ENCODE measurements around the gene TAS2R41.

- TF ChIP-seq POLR2AphosphoS5 (IDR thresholded peaks at IDR 0.05) (no peak), CTCF (IDR thresholded peaks at IDR 0.05) (no peak), POLR2A (IDR thresholded peaks at IDR 0.05) (no peak)
Observed at GRCh38 chr7:143477501-143478150, at the start of gene TAS2R41.
